NK-92 (cell line): ENCODE measurements around the gene COL27A1.
"Not testable (repeated sequence)": the region's sequence is repeated elsewhere in the genome, so short reads cannot be mapped to it uniquely, and the experiment has no call there.

Source experiments
- DNase-seq: peaks from one replicate; lab custom pipeline; 2025; ENCODE audit not compliant: unreplicated experiment; lab: John Stamatoyannopoulos, UW

The COL27A1 gene

GRCh38 chr9:114180696-114181606 lies 25.6 kb downstream of the COL27A1 start:
- no peak for DNase-seq

DNA sequence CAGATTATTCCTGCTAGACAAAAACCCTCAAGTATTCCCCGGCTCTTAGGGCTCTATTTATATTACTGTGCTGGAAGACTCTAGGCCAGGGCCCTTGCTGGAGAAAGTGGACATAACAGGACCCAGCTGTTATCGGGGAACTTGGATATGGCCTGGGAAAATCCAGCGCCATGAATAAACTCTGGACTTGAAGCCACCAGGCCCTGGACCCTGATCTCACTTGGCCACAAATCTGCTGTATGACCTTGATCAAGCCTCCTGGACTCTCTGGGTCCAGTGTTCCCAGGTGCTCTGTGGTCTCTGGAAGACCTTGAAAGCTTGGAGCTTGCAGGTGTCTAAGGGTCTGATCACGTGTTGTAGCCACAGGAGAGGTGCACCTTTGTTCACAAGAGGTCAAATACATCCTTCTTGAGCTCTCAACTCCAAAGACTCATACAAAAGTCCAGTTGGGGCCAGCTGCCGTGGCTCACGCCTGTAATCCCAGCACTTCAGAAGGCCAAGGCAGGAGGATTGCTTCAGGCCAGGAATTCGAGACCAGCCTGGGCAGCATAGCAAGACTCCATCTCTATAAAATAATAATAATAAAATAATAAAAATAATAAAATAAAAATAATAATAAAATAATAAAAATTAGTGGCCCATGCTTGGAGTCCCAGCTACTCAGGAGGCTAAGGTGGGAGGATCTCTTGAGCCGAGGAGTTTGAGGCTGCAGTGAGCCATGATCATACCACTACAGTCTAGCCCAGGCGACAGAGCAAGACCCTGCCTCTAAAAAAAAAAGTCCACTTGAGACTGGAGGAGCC lies 26.5 kb downstream of the COL27A1 start:
- DNase-seq: no peak

GRCh38 chr9:114183006-114183405 lies 27.7 kb downstream of the COL27A1 start:
- no peak for DNase-seq

GRCh38 chr9:114184071-114184470 lies 28.7 kb downstream of the COL27A1 start:
- DNase-seq: no peak

DNA sequence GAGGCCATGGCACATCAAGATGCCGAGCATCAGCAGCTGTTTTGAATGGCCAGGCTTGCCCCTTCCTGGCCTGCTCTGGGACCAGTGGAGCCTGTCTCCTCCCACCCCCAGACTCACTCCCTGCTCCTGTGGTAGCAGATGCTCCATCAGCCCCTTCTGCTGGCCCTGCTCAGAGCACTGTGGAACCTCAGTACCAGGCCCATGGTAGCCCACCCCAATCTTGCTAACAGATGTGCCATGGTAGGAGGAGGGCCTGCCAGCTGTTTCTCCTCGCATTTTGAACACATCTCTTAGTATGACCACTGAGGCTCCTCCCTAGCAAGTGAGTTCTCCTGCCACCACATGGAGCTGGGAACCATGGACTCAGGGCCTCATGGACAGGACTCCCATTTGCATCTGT lies 29.5 kb downstream of the COL27A1 start:
- no peak for DNase-seq

DNA sequence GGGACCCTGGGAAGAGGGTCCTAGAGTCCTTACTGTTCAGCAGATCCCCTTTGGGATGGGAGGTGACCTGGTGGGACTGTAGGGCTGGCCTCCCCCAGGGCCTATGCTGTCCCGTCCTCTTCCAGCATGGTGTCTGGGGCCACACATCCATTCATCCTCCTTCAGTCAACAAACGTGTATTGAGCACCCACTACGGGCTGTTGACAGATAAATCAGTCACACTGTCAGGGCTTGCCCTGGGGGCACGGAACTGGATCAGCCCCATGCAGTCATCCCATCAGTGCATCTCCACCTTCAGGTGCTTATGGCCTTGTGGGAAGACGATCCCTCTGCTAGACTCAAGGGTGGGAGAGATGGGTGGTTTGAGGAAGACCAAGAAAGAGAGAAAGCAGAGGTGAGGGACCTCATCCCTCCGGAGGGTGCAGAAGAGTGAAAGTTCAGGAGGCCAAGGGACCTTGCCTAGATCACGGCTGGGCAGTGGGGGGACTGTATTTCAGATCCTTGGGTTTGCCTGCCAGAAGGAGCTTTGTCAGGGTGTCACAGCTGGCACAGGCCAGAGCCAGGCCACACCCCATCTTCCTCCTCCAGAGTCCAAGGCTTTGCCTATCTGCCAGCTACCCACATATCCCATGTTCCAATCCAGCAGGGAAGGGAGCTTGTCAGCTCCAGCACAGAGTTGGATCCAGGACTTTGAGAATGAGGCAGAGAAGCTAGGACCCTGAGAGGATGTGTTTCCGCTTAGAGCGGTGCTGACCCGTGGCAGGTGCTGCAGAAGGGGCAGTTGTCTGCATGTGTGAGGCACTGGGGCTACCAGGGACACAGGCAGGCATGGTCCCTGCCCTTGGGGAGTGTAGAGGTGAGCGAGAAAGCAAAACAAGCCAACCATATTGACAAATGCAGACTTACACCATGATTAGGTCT lies 30.5 kb downstream of the COL27A1 start:
- no peak for DNase-seq

DNA sequence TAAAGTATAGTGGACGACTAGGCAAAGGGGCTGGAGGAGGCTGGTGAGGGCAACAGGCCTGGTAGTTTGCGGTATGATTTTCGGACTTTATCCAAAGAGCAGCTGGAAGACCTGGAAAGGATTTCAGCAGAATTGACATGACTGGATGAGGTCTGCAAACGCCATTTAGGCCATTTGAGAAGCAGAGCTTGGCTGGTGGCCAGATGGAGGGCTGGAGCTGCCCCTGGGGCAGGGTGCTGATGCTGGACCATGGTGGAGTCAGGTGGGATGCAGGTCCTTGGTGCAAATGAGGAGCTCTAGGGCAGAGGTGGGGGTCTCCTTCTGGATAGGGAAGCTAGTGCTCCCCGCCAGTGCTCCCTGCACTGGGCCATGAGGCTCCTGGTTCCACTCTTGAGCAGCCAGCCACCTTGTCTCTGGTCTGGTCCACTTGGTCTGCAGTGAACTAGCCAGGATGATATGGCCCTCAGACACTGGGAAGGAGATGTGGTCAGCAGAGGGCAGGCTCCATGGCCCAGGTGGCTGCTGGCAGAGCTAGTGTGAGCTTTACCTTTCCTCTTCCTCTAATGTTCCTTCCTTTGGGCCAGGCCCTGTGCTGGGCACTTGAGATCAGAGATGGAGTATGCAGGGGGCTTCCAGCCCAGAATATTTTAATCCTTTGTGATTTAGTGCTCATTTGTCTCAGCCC lies 31.4 kb downstream of the COL27A1 start:
- DNase-seq: no peak

DNA sequence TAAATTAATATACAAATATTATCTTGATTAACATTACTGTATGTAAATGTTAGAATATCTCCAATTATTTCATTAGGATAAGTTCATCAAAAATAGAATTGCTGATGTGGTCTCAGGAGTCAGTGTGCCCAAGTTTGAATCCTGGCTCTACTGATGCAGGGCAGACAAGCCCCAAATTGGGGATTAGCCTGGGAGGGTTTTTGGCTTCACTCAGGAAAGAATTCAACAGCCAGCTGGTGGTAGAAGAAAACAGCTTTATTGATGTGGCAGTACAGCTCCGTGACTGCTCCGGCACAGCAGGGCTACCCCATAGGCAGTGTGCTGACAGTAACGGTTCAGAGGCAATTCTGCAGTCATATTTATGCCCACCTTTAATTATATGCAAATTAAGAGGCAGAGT lies 32.5 kb downstream of the COL27A1 start:
- no peak for DNase-seq

GRCh38 chr9:114189823-114190562 lies 34.7 kb downstream of the COL27A1 start:
- DNase-seq: no peak

- DNase-seq: no peak
Observed at GRCh38 chr9:114190563-114190905, 35.2 kb downstream of the COL27A1 start.

- DNase-seq: not testable (repeated sequence)
Observed at GRCh38 chr9:114191402-114191801, 36.1 kb downstream of the COL27A1 start.

DNA sequence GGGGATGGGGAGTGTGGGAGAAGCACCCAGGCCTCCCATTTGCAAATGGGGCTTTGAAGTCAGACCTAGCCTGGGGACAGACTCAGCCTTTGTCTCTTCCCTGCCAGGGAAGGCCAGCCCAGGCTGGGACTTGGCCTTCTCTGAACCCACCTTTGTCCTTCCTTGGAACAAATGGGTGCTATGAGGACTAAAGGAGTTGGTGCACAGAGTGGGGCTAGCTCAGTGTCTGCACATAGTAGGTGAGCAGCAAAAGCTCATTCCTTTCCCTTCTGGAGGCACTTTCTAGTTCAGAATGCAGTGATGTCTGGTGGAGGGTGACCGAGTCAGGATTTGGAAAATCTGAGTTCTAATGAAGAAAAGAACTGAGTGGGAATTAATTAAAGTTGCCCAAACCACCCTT lies 37.2 kb downstream of the COL27A1 start:
- no peak for DNase-seq

GRCh38 chr9:114193090-114193489 lies 37.8 kb downstream of the COL27A1 start:
- DNase-seq: no peak

DNA sequence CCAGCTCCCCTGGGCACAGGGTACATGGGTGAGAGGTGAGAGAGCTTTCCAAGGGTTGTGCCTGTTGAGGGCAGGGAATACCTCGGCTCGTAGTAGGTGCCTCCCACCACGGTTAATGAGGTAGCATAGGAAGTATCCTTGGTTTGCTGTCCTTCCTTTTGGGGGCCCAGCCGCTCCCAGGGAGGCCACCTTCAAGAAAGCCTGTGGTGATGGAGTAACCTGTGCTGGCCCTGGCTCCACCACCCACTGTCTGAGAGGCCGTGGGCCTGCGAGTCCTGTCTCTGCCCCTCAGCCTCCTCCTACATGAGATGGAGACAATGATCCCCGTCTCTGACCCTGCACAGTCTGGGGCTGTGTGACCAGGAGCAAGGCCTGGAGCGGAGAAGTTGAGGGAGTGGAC lies 40.8 kb downstream of the COL27A1 start:
- DNase-seq: no peak

- no peak for DNase-seq
Observed at GRCh38 chr9:114196979-114197622, 41.8 kb downstream of the COL27A1 start.

DNA sequence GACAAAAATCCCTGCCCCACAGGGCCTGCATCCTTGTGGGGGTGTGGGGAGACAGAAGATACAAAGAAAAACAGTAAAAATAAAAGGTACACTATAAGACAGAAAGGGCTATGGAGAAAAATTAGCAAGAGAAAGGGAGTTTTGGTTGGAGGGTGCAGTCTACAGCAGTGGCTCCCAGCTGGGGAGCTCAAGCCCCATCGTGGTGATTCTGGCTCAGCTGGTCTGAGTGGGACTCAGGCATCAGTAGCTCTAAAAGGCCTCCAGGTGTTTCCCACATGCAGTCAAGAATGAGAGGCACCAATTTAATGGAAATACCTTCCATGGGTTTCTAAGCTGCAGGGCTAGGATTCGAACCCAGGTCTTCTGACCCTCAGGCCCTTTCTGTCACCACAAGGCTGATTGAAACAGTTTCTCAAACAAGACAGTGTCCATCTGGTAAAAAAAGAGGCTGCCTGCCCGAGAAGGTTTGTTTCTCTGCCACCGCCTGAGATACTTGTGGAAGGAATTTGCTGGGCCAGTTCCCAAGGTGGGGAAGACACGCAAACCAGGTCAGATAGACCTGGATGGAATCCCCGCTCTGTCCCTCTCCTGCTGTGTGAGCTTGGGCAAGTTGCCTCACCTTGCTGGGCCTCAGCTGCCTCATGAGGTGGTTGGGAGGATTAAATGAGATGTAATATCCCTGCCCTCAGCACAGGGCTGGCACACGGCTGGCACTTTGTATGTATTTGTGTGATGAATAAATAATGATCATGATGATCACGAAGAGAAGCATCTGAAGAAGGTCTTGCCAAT lies 43.1 kb downstream of the COL27A1 start:
- no peak for DNase-seq

DNA sequence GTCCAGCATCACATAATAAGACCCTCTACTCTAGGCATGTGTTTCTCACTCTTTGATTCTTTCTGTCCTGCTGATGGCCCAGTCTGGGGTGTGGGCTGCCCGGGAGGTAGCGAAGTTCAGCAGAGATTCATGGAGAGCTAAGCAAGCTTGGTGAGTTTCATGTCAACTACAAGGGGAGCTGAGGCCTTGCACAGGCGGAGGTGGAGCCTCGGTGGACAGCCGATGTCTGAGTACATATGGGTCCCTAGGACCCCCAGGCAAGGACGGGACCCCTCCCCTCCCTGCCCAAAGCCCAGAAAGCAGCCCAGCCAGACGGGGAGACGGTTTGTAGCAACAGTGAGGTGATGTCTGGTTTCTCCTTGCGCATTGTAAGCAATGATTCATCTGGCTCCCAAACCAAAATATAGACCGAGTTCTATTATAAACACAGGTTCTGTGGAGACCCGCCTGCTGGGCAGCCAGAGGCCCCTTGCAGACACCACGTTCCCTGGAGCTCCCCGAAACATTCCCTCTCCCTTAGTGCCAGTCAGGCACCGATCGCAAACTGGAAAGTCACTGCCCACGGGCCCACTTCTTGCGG lies 45.5 kb downstream of the COL27A1 start:
- no peak for DNase-seq

- DNase-seq: no peak
Observed at GRCh38 chr9:114202396-114202795, 47.1 kb downstream of the COL27A1 start.
